ENCODE results near the gene PAK6. TPM values are rescaled to one million over a fixed set of nuclear protein-coding genes. Genes with fewer than 3 reads are reported as not detected.

PAK6 gene
- total RNA-seq, 2 donors from 2014 or later: 13.8 to 190 TPM

GRCh38 chr15:40290545-40290917 is 51.7 kb downstream of the PAK6 start:
- Histone ChIP-seq H3K27me3 (replicated peaks; ENCODE audit: insufficient read depth) (no peaks in the 10 kb centered on the region), H3K36me3 (no peaks in the 10 kb centered on the region), H3K9me3 (no peaks in the 10 kb centered on the region), H3K4me1 (replicated peaks) (no peaks in the 10 kb centered on the region), H3K4me3 (no peak overlapping the region), H3K27ac (no peak overlapping the region)
- DNase-seq (ENCODE audit: low spot score): no peak
- intact Hi-C loops (cut with DNase I): no loop called here
- no peak for TF ChIP-seq POLR2AphosphoS5 (IDR thresholded peaks at IDR 0.05)
- no peak for TF ChIP-seq POLR2A (IDR thresholded peaks at IDR 0.05)
- TF ChIP-seq CTCF (IDR thresholded peaks at IDR 0.05): no peak
- 38% methylated on average over 12 of the region's 12 CpGs for WGBS

GRCh38 chr15:40290918-40291574 is 52.2 kb downstream of the PAK6 start:
- intact Hi-C loops (cut with DNase I): no loop called here
- no peaks in the 10 kb centered on the region for H3K9me3 ChIP-seq
- no peaks in the 10 kb centered on the region for H3K27me3 ChIP-seq (replicated peaks; ENCODE audit: insufficient read depth)
- no peaks in the 10 kb centered on the region for H3K36me3 ChIP-seq
- no peaks in the 10 kb centered on the region for H3K4me1 ChIP-seq (replicated peaks)
- DNase-seq (ENCODE audit: low spot score): peak; percentile 25
- H3K27ac ChIP-seq: no peak overlapping the region
- peak overlapping the region in 1 of 2 donors; percentile 19 for H3K4me3 ChIP-seq
- 18% methylated on average over 50 of the region's 68 CpGs for WGBS
- TF ChIP-seq CTCF (IDR thresholded peaks at IDR 0.05): no peak
- TF ChIP-seq POLR2A (IDR thresholded peaks at IDR 0.05): no peak
- no peak for TF ChIP-seq POLR2AphosphoS5 (IDR thresholded peaks at IDR 0.05)

GRCh38 chr15:40292246-40292645 is 53.4 kb downstream of the PAK6 start:
- Histone ChIP-seq H3K9me3 (no peaks in the 10 kb centered on the region), H3K36me3 (no peaks in the 10 kb centered on the region), H3K4me3 (no peak overlapping the region), H3K4me1 (replicated peaks) (no peaks in the 10 kb centered on the region), H3K27me3 (replicated peaks; ENCODE audit: insufficient read depth) (no peaks in the 10 kb centered on the region), H3K27ac (no peak overlapping the region)
- intact Hi-C loops (cut with DNase I): no loop called here
- 93% methylated on average over 3 of the region's 3 CpGs for WGBS
- no peak for DNase-seq (ENCODE audit: low spot score)
- TF ChIP-seq POLR2A (IDR thresholded peaks at IDR 0.05) (no peak), POLR2AphosphoS5 (IDR thresholded peaks at IDR 0.05) (no peak), CTCF (IDR thresholded peaks at IDR 0.05) (no peak)

- no peak overlapping the region for H3K27ac ChIP-seq
- no peaks in the 10 kb centered on the region for H3K27me3 ChIP-seq (replicated peaks; ENCODE audit: insufficient read depth)
- no peaks in the 10 kb centered on the region for H3K36me3 ChIP-seq
- no peaks in the 10 kb centered on the region for H3K4me1 ChIP-seq (replicated peaks)
- no peaks in the 10 kb centered on the region for H3K9me3 ChIP-seq
- intact Hi-C loops (cut with DNase I): no loop called here
- no peak for DNase-seq (ENCODE audit: low spot score)
- TF ChIP-seq POLR2AphosphoS5 (IDR thresholded peaks at IDR 0.05) (no peak), POLR2A (IDR thresholded peaks at IDR 0.05) (no peak), CTCF (IDR thresholded peaks at IDR 0.05) (no peak)
- H3K4me3 ChIP-seq: no peak overlapping the region
Measured at GRCh38 chr15:40293006-40293405, 54.1 kb downstream of the PAK6 start.

Measured in prostate gland (tissue), 2 donors.